GM18499 (cell line): ENCODE data around the gene VARS1.
"Not testable (repeated sequence)": the region's sequence is repeated elsewhere in the genome, so short reads cannot be mapped to it uniquely, and the experiment has no call there.

Experiments used
- ATAC-seq: cut with Tn5 transposase; IDR thresholded peaks from one replicate; pipeline ENCODE4 v1.9.1; 2021; ENCODE audit warnings: moderate number of reproducible peaks; ENCODE audit not compliant: insufficient read depth, unreplicated experiment

VARS1 gene

DNA sequence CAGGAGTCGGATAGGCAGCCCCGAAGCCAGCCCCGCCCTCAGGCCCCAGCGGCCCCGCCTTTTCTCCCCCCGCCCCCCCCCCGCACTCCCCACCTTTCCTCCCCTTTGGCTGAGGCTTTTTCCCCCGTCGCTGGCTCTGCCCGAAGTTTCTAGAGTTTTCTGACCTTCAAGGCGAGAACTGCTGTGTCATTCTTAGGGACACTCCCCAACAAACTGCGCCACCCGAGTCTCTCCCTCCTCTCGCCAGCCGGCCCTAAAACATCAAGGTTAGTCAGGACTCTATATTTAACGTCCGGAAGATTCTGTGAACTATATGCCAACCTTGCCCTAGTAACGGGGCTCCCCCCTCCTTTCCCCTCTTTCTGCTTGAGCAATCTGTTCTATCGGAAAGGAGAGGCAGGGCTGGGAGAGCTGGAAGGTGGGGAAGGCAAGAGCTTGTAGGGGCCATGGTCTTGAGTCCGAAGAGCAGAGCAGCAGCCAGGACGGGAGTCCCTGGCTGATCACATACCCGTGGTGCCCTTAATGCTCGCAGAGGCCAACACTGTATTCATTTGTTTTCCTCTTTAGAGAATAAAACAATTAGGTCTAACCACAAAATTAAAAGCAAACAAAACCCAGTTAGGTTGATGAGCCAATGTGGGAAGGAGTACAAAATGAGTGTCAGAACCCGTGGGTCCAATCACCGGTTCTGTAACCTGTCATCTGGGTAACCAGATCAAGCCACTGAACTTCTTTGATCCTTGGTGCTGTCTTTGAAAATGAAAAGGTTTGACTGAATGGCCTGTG, 26.7 kb upstream of the VARS1 start:
- no peak for ATAC-seq

- ATAC-seq, result no peak
These were observed 25.9 kb upstream of the VARS1 start for GRCh38 chr6:31821301-31822035.

- not testable (repeated sequence) for ATAC-seq
These were observed 24.8 kb upstream of the VARS1 start for GRCh38 chr6:31820399-31820798.

DNA sequence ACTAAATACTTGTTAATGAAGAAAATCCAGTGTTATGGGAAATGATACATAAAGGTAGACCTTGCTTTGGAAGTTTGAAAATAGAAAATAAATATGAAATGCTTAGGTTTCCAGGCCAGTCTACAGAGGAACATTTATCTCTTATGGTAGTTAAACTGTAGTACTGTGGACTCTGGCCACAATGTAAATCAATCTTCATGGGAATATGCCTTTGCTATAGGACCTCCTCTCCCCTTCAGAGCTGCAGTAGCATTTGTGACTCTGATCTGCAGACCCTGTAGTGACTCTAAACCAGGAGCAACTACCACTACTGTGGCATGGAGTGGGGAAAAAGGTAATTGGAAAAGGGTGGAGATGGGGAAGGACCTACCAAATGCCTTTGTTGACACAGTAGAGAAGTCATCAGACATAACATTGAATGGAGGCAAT, 24.3 kb upstream of the VARS1 start:
- ATAC-seq, result no peak

DNA sequence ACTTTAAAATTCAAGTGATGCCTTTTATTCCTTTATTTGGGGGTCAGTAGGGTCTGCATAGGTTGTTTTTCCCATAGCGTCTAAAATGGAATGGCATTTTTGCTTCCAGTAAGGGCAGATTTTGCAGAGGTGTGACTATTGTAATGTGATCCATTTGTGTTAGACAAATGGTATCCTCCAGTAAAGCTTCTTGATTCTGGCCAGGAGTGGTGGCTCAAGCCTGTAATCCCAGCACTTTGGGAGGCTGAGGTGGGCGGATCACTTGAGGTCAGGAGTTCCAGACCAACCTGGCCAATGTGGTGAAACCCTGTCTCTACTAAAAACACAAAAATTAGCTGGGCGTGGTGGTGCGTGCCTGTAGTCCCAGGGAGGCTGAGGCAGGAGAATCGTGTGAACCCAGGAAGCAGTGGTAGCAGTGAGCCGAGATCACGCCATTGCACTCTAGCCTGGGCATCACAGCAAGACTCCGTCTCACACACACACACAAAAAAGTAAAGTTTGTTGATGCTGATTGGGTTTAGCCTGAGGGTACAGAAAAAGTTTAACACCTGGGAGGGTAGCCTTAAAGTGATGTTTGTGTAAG, 22.5 kb upstream of the VARS1 start:
- ATAC-seq, result not testable (repeated sequence)

GRCh38 chr6:31817133-31817928, 21.8 kb upstream of the VARS1 start:
- ATAC-seq, result not testable (repeated sequence)

- no peak for ATAC-seq
These were observed 19.7 kb upstream of the VARS1 start, which contains the start of the genes HSPA1A and HSPA1L for GRCh38 chr6:31815025-31815838. TSS of gene HSPA1A (plus strand) at chr6:31815543. CDS start at chr6:31815757, 214 bp downstream. TSS of gene HSPA1L (minus strand) at chr6:31815283. CDS start at chr6:31811972, 3,311 bp downstream.

DNA sequence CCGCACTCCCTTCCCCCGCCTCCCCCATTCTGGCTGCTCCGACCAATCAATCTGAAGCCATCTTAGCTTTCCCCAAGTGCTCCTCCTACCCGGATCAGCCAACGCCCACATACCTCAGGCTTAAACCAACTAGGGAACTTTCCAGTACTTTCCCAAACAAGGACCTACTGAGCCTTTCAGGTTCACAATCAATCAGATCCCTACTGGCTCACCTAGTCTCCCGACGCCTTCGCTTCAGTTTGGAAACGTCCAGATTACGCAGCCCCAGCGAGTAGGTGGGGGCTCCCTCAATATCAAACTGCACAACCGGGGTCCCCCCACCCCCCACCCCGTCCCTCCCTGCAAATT, 19.1 kb upstream of the VARS1 start:
- no peak for ATAC-seq

DNA sequence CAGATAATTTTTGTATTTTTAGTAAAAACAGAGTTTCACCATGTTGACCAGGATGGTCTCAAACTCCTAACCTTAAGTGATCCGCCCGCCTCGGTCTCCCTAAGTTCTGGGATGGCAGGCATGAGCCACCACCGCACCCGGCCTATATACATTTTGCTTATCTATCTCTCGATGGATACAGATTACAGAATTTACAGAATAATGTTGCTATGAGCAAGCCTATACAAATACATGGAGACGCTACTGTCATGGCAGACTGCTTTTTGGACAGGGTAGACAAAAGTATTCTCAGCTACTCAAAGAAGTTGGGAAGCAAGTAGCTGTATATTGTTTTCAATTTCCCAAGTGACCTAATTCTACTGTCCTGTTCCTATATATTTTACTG, 17.9 kb upstream of the VARS1 start:
- no peak for ATAC-seq

- no peak for ATAC-seq
These were observed 16.1 kb upstream of the VARS1 start for GRCh38 chr6:31811645-31812044.

DNA sequence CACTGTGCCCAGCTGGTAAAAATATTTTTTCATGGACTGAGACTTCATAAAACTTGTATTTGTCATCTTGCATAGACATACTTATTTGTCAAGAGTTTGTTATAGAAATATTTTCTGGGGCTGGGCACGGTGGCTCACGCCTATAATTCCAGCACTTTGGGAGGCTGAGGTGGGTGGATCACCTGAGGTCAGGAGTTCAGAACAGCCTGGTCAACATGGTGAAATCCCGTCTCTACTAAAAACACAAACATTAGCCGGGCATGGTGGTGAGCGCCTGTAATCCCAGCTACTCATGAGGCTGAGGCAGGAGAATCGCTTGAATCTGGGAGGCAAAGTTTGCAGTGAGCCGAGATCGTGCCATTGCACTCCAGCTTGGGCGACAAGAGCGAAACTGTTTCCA, 13.0 kb upstream of the VARS1 start:
- not testable (repeated sequence) for ATAC-seq

- ATAC-seq, result peak; percentile 56
These were observed 11.1 kb upstream of the VARS1 start, which contains the start of gene LSM2 for GRCh38 chr6:31806470-31807272. TSS of gene LSM2 (minus strand) at chr6:31806966. CDS start at chr6:31806757, 209 bp downstream.

DNA sequence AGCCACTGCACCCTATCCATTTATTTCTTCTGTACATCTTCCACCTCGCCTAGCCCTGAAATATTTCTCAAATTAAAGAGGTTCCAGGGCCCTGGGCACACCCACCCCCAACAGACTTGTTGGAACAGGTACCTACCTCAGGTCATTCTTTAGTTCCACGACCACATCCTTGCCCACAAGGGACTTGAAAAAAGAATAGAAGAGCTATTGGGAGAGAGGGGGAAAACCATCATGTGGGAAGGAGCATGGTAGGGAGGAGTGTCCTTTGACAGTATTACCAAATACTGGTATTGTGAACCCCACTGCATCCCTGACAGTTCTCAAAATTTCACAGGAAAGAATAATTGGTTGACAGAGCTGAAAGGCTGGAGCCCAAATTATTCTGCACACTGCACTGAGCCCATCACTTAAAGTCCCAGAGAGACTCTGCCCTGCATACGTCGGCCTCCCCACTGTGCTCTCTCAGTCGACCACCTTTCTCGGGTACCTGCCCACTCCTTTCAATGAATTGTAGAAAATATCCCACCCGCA, 10.5 kb upstream of the VARS1 start:
- peak; percentile 17 for ATAC-seq

DNA sequence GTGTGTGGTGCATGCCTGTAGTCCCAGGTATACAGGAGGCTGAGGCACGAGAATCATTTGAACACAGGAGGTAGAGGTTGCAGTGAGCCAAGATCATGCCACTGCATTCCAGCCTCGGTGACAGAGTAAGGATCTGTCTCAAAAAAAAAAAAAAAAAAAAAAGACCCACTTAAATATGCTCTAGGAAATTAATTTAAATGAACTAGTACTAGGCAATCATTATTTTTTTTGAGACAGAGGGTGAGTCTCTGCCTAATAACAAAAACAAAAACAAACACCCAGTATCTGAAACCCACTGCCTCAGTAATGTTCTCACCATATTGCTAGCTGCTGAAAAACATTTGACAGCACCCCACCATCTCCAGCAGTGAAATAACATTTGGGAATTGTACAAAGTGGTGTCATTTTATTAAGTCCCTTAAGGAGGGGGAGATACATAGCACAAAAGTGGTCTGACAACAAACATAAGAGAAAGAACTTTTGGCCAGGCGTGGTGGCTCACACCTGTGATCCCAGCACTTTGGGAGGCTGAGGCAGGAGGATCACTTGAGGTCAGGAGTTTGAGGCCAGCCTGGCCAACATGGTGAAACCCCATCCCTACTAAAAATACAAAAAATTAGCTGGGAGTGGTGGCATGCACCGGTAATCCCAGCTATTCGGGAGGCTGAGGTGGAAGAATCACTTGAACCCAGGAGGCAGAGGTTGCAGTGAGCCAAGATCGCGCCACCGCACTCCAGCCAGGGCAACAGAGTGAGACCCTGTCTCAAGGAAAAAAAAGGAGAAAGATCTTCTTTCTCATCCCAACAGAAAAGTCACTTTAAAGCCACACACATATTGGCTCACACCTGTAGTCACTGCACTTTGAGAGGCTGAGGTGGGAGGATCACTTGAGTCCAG, 5.7 kb upstream of the VARS1 start:
- not testable (repeated sequence) for ATAC-seq

DNA sequence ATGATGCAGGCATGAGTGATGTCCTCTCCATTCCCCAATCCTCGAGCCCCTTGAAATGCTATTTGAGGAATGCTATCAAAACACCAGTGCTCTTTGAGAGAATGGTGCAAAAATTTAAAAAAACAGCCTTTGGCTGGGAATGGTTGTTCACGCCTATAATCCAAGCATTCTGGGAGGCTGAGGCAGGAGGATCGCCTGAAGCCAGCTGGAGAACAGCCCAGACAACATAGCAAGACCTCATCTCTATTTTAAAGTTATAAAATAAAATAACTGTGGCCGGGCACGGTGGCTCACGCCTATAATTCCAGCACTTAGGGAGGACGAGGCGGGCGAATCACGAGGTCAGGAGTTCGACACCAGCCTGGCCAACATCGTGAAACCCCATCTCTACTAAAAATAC, 4.2 kb upstream of the VARS1 start:
- ATAC-seq, result no peak

DNA sequence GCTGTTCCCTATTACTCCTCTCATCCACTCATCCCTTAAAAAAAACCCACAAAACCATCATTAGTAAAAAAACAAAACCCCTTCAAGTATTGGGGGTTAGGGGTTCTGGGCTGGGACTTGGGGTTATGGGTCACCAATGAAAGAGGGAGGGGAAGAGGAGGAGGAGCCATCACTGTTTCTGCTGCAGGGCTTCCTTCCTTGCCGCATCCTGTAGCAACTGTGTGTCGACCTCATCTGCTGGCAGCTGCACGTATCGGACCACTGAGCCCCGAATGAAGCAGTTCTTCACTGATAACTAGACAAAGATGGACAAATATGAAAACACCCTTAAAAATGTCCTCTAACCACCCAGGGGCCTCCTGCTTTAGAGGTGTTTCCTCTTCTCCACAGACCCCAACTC, 2.0 kb upstream of the VARS1 start:
- ATAC-seq, result no peak

DNA sequence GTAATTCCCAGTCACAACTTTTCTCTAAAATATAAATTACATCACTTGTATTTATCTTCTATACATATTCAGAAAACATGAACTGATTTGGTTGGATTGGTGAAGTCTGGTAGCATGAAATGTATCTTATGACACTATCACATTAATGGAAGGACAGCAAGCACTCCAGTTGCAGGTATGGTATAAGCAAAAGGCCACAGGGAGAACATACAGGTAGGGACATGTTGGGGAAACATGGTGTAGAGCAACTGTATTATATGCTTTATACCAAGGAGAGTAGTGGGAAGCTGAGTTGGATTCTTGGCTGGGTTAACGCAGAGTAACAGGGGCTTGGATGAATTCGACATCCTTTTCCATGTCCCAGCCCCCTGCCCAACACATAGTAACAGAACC, 1.4 kb upstream of the VARS1 start:
- no peak for ATAC-seq
